Cardiac septum (tissue), 1 donor: ENCODE data around the gene RCAN2. TPM values are rescaled to one million over a fixed set of nuclear protein-coding genes. Genes with fewer than 3 reads are reported as not detected.

Source experiments
- DNase-seq: peaks from one replicate; pipeline ENCODE4 v3.0.0-alpha.2; 2020; ENCODE audit warnings: low spot score
- intact Hi-C: fragments of 100-400 bp; cut with DNase I; formaldehyde crosslinking; loops from one replicate; pipeline ENCODE4 v1.14.0; 2022
- total RNA-seq: library from RNA; stranded (reverse); fragmentation: NEBNext Ultra II Directional; extraction: Animal tissue kit (Norgen Biotek cat#: 25700); gene quantifications from one replicate; pipeline ENCODE4 v1.2.1, GENCODE V29; 2021
- donor health status: DM: no; HTN: no; CAD: no.

Gene RCAN2
- total RNA-seq, 1 donor from 2014 or later, result 281 TPM

GRCh38 chr6:46452312-46452917 is 38.8 kb downstream of the RCAN2 start:
- intact Hi-C loops, result no loop called here

GRCh38 chr6:46451343-46451742 is 39.9 kb downstream of the RCAN2 start:
- intact Hi-C loops, result no loop called here
- DNase-seq, result no peak

More at GRCh38 chr6:46452312-46452917, 38.8 kb downstream of the RCAN2 start:
- no peak for DNase-seq

GRCh38 chr6:46444772-46445454 is 46.3 kb downstream of the RCAN2 start:
- intact Hi-C loops, result no loop called here
- DNase-seq, result no peak

- intact Hi-C loops, result no loop called here
- DNase-seq, result no peak
These were observed 47.6 kb downstream of the RCAN2 start for GRCh38 chr6:46443623-46444022.

GRCh38 chr6:46440641-46441040 is 50.6 kb downstream of the RCAN2 start:
- intact Hi-C loops, result no loop called here
- DNase-seq, result no peak

- DNase-seq, result no peak
- intact Hi-C loops, result no loop called here
These were observed 51.1 kb downstream of the RCAN2 start for GRCh38 chr6:46440141-46440540.

- DNase-seq, result no peak
- intact Hi-C loops, result loop anchor here (5.0 kb wide), 1 partner anchor 49 kb away; no protein-coding TSS in a partner anchor
These were observed 53.0 kb downstream of the RCAN2 start for GRCh38 chr6:46438245-46438644.

DNA sequence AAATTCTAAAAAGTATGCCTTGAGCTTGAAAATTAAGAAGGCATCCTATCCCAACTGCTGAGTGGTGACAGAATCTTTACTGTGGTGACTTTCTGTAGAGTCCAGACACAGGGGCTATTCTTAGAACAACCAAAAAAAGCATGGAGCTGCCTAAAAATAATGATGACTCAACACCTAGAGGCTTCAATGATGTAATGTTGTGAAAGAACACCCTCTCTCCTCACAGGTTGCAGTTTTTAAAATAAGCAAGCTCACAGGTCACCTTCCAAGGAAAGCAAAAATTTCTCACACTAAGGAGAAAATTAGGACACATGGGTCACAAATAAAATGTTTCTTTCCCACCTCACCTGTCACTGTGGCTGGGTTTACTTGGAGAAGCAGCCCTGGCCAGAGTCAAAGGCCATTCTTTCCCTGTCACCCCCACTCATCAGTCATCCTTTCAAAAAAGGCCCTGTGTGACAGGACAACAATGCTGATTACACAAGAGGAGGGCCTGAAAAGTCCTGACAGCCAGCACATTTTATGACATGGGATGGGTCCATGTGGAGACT is 53.5 kb downstream of the RCAN2 start:
- no peak for DNase-seq
- intact Hi-C loops, result loop anchor here (5.0 kb wide), 1 partner anchor 50 kb away; no protein-coding TSS in a partner anchor

DNA sequence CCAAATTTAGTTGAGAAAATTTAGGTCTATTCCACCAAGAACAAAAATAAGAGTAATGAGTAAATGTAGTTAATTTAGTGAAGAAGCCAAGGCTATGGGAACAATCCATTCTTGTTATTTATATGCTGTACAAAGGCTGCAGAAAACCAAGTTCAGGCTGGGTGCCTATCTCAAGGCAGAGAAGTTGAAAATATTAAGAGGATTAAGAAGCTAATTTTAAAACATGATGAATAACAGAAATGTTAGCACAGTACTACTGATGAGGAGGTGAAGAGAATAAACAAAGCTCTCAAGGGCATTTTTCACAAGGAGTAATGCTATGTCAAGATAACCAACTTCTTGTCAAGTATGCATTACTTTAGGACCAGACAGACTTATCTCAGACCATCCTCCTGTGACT is 68.6 kb downstream of the RCAN2 start:
- intact Hi-C loops, result no loop called here

GRCh38 chr6:46421939-46422338 is 69.3 kb downstream of the RCAN2 start:
- intact Hi-C loops, result no loop called here
- DNase-seq, result no peak

More for the DNA sequence above, 68.6 kb downstream of the RCAN2 start:
- no peak for DNase-seq

DNA sequence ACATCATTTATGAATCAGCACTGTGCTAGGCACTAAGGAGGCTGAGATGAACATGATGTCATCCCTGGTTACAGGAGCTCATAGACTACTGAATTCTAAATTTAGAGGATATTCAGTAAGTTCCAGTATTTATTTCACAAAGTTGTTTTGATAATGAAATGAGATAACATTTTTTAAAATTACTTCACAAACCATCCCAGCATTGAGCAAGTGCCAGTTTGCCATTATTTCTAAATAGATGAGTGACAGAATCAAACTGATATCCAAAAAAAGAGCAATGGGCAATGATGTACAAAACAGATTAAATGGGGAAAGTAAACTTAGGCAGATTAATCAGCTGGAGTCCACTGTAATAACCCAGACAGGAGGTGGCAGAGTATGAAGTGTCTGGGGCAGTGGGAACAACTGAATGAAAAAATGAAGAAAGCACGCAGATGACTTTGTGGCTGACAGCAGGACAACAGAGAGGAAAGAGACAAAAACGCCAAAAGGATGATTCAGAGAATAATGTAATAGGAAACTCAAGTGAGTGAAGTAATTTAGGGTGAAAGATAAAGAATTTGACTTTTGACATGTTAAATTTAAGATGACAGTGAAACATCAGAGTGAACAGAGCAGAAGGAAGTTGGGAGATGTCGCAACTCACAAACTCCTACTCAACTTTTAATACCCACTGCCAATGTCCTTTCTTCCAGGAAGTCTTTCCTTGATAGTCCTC is 70.2 kb downstream of the RCAN2 start:
- no peak for DNase-seq
- intact Hi-C loops, result no loop called here

GRCh38 chr6:46419576-46420002 is 71.7 kb downstream of the RCAN2 start:
- no peak for DNase-seq
- intact Hi-C loops, result loop anchor here (1.0 to 10.0 kb wide), 3 partner anchors 72 to 325 kb away; partner anchors contain the start of gene RCAN2

DNA sequence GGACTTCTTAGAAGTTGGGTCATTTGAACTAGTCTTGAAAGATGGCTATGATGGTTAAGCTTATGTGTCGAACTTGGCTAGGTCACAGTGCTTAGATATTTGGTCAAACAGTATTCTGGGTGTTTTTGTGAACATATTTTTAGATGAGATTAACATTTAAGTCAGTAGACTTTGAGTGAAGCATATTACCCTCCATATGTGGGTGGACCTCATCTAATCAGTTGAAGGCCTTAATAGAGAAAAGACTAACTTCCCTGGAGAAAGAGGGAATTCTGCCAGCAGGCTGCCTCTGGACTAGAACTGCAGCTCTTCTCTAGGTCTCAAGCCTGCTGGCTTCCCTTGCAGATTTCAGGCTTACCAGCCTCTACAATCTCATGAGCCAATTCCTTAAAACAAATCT is 76.9 kb downstream of the RCAN2 start:
- DNase-seq, result no peak
- intact Hi-C loops, result loop anchor here (5.0 to 10.0 kb wide), 2 partner anchors 192 to 320 kb away; no protein-coding TSS in a partner anchor

GRCh38 chr6:46412662-46413061 is 78.6 kb downstream of the RCAN2 start:
- intact Hi-C loops, result loop anchor here (5.0 to 10.0 kb wide), 2 partner anchors 190 to 318 kb away; no protein-coding TSS in a partner anchor
- DNase-seq, result no peak

- intact Hi-C loops, result loop anchor here (5.0 to 10.0 kb wide), 2 partner anchors 189 to 317 kb away; no protein-coding TSS in a partner anchor
- DNase-seq, result no peak
These were observed 79.6 kb downstream of the RCAN2 start for GRCh38 chr6:46411456-46412197.

- intact Hi-C loops, result loop anchor here (5.0 to 10.0 kb wide), 2 partner anchors 188 to 316 kb away; no protein-coding TSS in a partner anchor
- no peak for DNase-seq
These were observed 80.8 kb downstream of the RCAN2 start for GRCh38 chr6:46410334-46410953.

DNA sequence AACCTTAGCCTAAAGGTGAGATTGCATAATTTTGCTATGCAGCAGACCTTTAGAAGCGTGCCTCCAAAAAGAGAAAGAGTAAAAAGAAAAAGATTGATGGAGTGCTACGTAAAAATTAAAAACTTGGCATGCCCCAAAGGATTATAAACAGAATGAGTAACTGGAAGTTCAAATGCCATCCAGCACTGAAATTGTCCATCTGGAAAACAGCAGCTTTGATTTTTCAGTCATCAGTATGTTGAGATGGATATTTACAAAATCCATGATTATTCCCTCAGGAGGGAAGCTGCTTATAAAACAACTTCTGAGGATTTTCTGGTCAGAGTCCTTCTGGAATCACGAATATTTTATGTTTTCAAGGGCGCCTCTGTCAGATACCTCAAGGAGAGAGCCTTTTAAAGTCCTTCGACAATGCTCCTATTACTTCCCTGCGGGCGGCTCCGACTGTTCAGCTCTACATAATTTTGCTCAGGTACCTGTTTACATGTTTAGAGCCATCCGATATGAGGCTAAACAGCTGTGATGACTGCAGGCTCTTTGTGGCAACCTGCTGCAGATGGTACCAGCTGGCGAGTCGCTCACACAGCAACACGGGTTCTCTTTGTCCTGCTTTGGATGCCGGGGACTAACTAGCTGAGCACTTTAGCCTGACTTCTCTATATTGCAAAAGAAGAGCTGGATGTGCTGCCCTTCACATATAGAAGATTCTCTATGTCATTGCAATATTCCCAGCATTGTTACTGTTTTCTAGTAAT is 83.3 kb downstream of the RCAN2 start:
- DNase-seq, result no peak
- intact Hi-C loops, result no loop called here

DNA sequence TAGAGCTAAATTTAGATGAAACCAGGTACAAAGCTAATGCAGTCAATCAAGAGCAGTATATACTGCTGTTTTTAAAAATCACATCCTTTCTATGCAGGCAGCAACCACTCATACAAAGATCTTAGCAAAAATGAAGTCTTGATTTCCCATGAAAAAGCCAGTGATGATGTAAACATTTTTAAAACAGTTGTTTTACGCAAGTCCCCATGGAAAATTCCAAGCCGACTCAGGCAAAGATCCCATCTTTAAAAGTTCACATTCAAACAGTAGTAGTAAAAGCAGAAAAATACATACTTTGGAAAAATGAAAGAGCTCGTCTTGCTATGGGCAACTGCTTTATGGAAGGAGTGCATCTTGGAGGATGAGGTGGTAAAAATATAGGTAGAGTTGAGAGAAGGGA is 84.0 kb downstream of the RCAN2 start:
- intact Hi-C loops, result no loop called here

More for the DNA sequence above, 84.0 kb downstream of the RCAN2 start:
- no peak for DNase-seq
